ENCODE measurements around the gene TNFAIP6.

GRCh38 chr2:151337643-151338042 is 19.7 kb upstream of the TNFAIP6 start:
- TF ChIP-seq POLR2AphosphoS5 (IDR thresholded peaks at IDR 0.05; ENCODE audit: insufficient read depth in 1 of 2, low read depth in 1 of 2) (no peak), CTCF (IDR thresholded peaks at IDR 0.05) (no peak), POLR2A (IDR thresholded peaks at IDR 0.05) (no peak)
